Measurements from ENCODE around the gene PIK3C3. TPM values are rescaled to one million over a fixed set of nuclear protein-coding genes. Genes with fewer than 3 reads are reported as not detected.

The PIK3C3 gene
- total and polyA plus RNA-seq, 11 donors: 9.5 to 44.3 (median 28.2) TPM

DNA sequence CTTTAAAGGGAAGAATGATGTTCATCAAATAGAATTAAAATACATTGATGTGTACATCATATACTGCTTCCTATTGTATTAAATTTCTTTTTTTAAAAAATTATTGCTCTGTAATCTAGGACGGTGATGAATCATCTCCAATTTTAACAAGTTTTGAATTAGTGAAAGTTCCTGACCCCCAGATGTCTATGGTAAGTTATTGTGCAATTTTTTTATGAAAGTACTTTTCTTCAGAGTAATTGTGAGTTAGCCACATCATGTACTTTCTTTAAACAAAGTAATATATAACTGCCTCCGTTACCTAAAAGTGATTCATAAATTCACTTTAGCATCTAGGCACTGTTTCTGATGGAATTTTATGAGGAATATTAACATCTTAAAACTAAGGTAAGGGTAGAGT lies 38.1 kb downstream of the PIK3C3 start:
- no peak for ATAC-seq
- Histone ChIP-seq H3K36me3 (peaks cover 0 to 96% (median 78%) of the 10 kb centered on the region in 9 donors), H3K4me1 (no peaks in the 10 kb centered on the region), H3K9me3 (no peaks in the 10 kb centered on the region), H3K27ac (no peak overlapping the region), H3K27me3 (no peaks in the 10 kb centered on the region), H3K4me3 (no peak overlapping the region)
- DNase-seq: no peak
- no peak for TF ChIP-seq POLR2A (IDR thresholded peaks at IDR 0.05)
- TF ChIP-seq CTCF (IDR thresholded peaks at IDR 0.05): no peak
- 93 to 96% (median 94%) methylated on average over 2 of the region's 2 CpGs for WGBS, 4 donors
- intact Hi-C loops (cut with DNase I): no loop called here

DNA sequence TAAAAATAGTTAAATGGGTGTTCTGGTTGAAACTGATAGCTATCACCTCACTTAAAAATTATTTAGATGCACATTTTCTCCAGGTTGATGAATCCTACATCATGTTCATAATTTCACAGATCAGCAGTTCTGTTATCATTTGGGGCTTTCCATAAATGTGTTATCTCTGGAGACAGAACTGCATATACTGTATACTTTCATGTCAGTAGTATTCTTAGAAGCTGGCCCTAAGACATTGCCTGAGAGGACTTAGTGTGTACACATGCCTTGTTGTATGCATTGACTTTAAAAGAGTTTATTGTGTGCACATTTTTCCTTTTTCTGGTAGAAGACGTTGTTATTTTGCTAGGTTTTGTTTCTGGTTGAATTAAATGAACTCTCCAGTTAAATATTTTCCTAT lies 41.0 kb downstream of the PIK3C3 start:
- H3K9me3 ChIP-seq: no peaks in the 10 kb centered on the region
- ATAC-seq (no peak), DNase-seq (no peak)
- WGBS, 4 donors: 94 to 98% (median 97%) methylated on average over 1 of the region's 1 CpG
- H3K4me3 ChIP-seq: no peak overlapping the region
- TF ChIP-seq POLR2A (IDR thresholded peaks at IDR 0.05) (no peak), CTCF (IDR thresholded peaks at IDR 0.05) (no peak)
- no peak overlapping the region for H3K27ac ChIP-seq
- H3K36me3 ChIP-seq: peaks cover 0 to 96% (median 80%) of the 10 kb centered on the region in 9 donors
- intact Hi-C loops (cut with DNase I): no loop called here
- no peaks in the 10 kb centered on the region for H3K4me1 ChIP-seq
- H3K27me3 ChIP-seq: no peaks in the 10 kb centered on the region

GRCh38 chr18:41999751-42000150 lies 44.7 kb downstream of the PIK3C3 start:
- H3K36me3 ChIP-seq: peaks cover 0 to 98% (median 85%) of the 10 kb centered on the region in 9 donors

GRCh38 chr18:42001801-42002200 lies 46.8 kb downstream of the PIK3C3 start:
- TF ChIP-seq CTCF (IDR thresholded peaks at IDR 0.05): no peak
- TF ChIP-seq POLR2A (IDR thresholded peaks at IDR 0.05): no peak
- DNase-seq: no peak
- WGBS, 4 donors: 71 to 81% (median 80%) methylated on average over 3 of the region's 3 CpGs
- peaks cover 0 to 99% (median 83%) of the 10 kb centered on the region in 9 donors for H3K36me3 ChIP-seq
- no peaks in the 10 kb centered on the region for H3K4me1 ChIP-seq
- no peaks in the 10 kb centered on the region for H3K9me3 ChIP-seq
- H3K27ac ChIP-seq: no peak overlapping the region
- ATAC-seq: no peak
- intact Hi-C loops (cut with DNase I): no loop called here
- H3K4me3 ChIP-seq: no peak overlapping the region
- no peaks in the 10 kb centered on the region for H3K27me3 ChIP-seq

More at GRCh38 chr18:41999751-42000150, 44.7 kb downstream of the PIK3C3 start:
- TF ChIP-seq CTCF (IDR thresholded peaks at IDR 0.05): no peak
- no peak for TF ChIP-seq POLR2A (IDR thresholded peaks at IDR 0.05)
- WGBS, 4 donors: 85 to 91% (median 88%) methylated on average over 4 of the region's 4 CpGs
- DNase-seq (no peak), ATAC-seq (no peak)
- intact Hi-C loops (cut with DNase I): no loop called here
- Histone ChIP-seq H3K27ac (no peak overlapping the region), H3K27me3 (no peaks in the 10 kb centered on the region), H3K9me3 (no peaks in the 10 kb centered on the region), H3K4me1 (no peaks in the 10 kb centered on the region), H3K4me3 (no peak overlapping the region)

Data from heart left ventricle (tissue), 16 donors.